Measurements from ENCODE around the gene OR13C8. TPM values are rescaled to one million over a fixed set of nuclear protein-coding genes. Genes with fewer than 3 reads are reported as not detected.
"Not testable (repeated sequence)": the region's sequence is repeated elsewhere in the genome, so short reads cannot be mapped to it uniquely, and the experiment has no call there.

Gene OR13C8
- total RNA-seq, 4 donors from 2014 or later, result not detected

DNA sequence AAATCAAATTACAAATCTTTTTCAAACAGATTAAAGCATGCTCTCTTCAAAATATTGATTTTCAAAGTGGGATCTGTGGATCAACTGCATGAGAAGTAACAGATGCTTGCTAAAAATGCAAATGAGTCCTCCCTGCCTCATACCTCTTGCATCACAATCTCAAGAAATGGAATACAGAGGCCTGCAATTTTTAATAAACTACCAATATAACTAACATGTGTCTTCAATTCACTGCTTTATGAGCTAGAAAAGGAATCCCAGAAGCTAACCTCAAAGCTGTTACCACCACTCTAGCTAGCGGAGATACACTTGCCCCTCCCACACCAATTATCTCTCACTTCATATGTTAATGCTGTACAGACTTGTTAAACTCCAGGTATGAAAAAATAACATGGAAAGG lies 20.7 kb downstream of the OR13C8 start:
- no peak for ATAC-seq
- in situ Hi-C loops (cut with MboI; ENCODE audit: low sequenced_read_pairs in 4 of 4), result no loop called here
- H3K27me3 ChIP-seq, result no peaks in the 10 kb centered on the region
- intact Hi-C loops (cut with DNase I; ENCODE audit: low total_unique reads), result no loop called here
- DNase-seq, result no peak
- H3K27ac ChIP-seq, result no peak overlapping the region
- TF ChIP-seq POLR2A (IDR thresholded peaks at IDR 0.05), result no peak
- TF ChIP-seq, protein P1, sequence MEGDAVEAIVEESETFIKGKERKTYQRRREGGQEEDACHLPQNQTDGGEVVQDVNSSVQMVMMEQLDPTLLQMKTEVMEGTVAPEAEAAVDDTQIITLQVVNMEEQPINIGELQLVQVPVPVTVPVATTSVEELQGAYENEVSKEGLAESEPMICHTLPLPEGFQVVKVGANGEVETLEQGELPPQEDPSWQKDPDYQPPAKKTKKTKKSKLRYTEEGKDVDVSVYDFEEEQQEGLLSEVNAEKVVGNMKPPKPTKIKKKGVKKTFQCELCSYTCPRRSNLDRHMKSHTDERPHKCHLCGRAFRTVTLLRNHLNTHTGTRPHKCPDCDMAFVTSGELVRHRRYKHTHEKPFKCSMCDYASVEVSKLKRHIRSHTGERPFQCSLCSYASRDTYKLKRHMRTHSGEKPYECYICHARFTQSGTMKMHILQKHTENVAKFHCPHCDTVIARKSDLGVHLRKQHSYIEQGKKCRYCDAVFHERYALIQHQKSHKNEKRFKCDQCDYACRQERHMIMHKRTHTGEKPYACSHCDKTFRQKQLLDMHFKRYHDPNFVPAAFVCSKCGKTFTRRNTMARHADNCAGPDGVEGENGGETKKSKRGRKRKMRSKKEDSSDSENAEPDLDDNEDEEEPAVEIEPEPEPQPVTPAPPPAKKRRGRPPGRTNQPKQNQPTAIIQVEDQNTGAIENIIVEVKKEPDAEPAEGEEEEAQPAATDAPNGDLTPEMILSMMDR (IDR thresholded peaks at IDR 0.05 in 4 of 5, conservative IDR thresholded peaks at IDR 0.05 in 1 of 5), result no peak
- no peak overlapping the region for H3K4me3 ChIP-seq
- no peaks in the 10 kb centered on the region for H3K4me1 ChIP-seq
- H3K36me3 ChIP-seq, result no peaks in the 10 kb centered on the region
- H3K9me3 ChIP-seq, result no peaks in the 10 kb centered on the region

DNA sequence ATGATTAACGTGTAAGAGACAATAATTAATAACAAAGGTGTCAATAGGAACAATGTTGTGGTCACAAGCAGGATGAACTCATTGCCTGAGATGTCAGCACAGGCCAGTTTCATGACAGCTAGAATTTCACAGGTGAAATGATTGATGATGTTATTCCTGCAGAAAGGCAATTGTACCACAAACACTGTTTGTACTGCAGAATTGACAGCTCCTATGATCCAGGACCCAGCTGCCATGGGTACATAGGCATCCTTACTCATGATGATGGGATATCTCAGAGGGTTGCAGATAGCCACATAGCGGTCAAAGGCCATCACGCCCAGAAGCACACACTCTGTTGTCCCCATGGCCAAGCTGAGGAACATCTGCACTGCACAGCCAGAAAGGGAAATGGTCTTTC lies 29.8 kb downstream of the OR13C8 start:
- H3K27me3 ChIP-seq; DNase-seq; ATAC-seq; intact Hi-C loops (cut with DNase I; ENCODE audit: low total_unique reads); H3K27ac ChIP-seq; H3K4me3 ChIP-seq; H3K4me1 ChIP-seq; H3K9me3 ChIP-seq; H3K36me3 ChIP-seq; in situ Hi-C loops (cut with MboI; ENCODE audit: low sequenced_read_pairs in 4 of 4): not testable (repeated sequence)

DNA sequence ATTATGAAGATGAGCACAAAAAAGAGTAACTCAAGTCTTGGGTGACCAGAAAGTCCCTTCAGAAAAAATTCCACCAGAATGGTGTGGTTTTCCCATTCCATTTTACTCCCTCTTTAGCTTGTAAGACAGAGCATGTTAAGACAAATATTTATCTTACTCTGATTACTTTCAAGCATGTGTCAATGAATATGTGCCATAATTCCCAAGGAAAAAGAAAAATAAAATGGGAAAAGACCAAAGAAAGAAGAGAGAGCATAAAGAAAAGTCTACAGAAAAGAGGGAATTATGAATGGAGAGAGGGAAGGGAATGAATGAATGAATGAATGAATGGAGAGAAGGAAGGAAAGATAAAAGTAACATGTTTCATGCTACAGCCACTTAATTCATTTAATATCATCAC lies 30.3 kb downstream of the OR13C8 start, which contains the start of gene OR13C5:
OR13C5 (minus strand) TSS at position 101 of the 400 bp plus-strand sequence; CDS start at position 101, 0 bp downstream.
- intact Hi-C loops (cut with DNase I; ENCODE audit: low total_unique reads), result not testable (repeated sequence)

DNA sequence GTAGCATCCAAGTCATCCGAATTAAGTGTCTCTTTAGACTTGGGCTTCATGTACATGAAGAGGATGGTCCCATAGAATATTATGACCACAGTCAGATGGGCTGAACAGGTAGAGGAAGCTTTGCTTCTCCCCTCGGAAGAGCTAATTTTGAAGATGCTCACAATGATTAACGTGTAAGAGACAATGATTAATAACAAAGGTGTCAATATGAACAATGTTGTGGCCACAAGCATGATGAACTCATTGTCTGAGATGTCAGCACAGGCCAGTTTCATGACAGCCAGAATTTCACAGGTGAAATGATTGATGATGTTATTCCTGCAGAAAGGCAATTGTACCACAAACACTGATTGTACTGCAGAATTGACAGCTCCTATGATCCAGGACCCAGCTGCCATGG lies 35.8 kb downstream of the OR13C8 start:
- DNase-seq (no peak), ATAC-seq (no peak)
- Histone ChIP-seq H3K27me3 (no peaks in the 10 kb centered on the region), H3K36me3 (no peaks in the 10 kb centered on the region), H3K27ac (no peak overlapping the region), H3K4me1 (no peaks in the 10 kb centered on the region), H3K4me3 (no peak overlapping the region), H3K9me3 (no peaks in the 10 kb centered on the region)
- intact Hi-C loops (cut with DNase I; ENCODE audit: low total_unique reads), result no loop called here
- in situ Hi-C loops (cut with MboI; ENCODE audit: low sequenced_read_pairs in 4 of 4), result no loop called here
- TF ChIP-seq, protein P1 (IDR thresholded peaks at IDR 0.05 in 4 of 5, conservative IDR thresholded peaks at IDR 0.05 in 1 of 5), result no peak
- no peak for TF ChIP-seq POLR2A (IDR thresholded peaks at IDR 0.05)

More for the DNA sequence above, 30.3 kb downstream of the OR13C8 start, which contains the start of gene OR13C5:
- DNase-seq; H3K27me3 ChIP-seq; H3K4me3 ChIP-seq; H3K27ac ChIP-seq; H3K36me3 ChIP-seq; ATAC-seq; H3K4me1 ChIP-seq; H3K9me3 ChIP-seq; in situ Hi-C loops (cut with MboI; ENCODE audit: low sequenced_read_pairs in 4 of 4): not testable (repeated sequence)

DNA sequence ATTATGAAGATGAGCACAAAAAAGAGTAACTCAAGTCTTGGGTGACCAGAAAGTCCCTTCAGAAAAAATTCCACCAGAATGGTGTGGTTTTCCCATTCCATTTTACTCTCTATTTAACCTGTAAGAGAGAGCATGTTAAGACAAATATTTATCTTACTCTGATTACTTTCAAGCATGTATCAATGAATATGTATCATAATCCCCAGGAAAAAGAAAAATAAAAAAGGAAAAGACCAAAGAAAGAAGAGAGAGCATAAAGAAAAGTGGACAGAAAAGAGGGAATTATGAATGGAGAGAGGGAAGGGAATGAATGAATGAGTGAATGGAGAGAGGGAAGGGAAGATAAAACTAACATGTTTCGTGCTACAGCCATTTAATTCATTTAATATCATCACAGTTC lies 36.6 kb downstream of the OR13C8 start, which contains the start of gene OR13C2:
OR13C2 (minus strand) TSS at position 101 of the 400 bp plus-strand sequence; CDS start at position 101, 0 bp downstream.
- H3K4me3 ChIP-seq; H3K27me3 ChIP-seq; H3K36me3 ChIP-seq; H3K4me1 ChIP-seq; intact Hi-C loops (cut with DNase I; ENCODE audit: low total_unique reads); H3K9me3 ChIP-seq; in situ Hi-C loops (cut with MboI; ENCODE audit: low sequenced_read_pairs in 4 of 4); DNase-seq; ATAC-seq; H3K27ac ChIP-seq: not testable (repeated sequence)

DNA sequence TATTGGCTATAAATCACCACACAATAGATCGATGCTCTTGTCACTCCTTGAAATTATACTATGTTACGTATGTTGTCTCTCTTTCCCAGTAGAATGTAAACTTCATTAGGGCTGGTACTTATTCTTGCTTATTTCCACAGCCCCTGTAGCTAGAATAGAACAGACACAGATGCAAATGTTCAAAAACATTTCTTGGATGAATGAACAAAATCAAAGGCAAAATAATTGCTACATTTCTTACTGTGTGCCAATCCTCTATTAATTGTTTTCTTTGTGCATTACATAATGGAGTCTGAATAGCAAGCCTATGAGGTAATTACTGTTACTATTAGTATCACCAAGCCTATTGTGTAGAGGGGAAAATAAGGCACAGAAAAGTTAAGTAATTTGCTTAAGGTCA lies 37.2 kb downstream of the OR13C8 start:
- intact Hi-C loops (cut with DNase I; ENCODE audit: low total_unique reads) (no loop called here), in situ Hi-C loops (cut with MboI; ENCODE audit: low sequenced_read_pairs in 4 of 4) (no loop called here)
- Histone ChIP-seq H3K9me3 (no peaks in the 10 kb centered on the region), H3K36me3 (no peaks in the 10 kb centered on the region), H3K27ac (no peak overlapping the region), H3K4me3 (no peak overlapping the region), H3K4me1 (no peaks in the 10 kb centered on the region), H3K27me3 (no peaks in the 10 kb centered on the region)
- TF ChIP-seq POLR2A (IDR thresholded peaks at IDR 0.05), result no peak
- TF ChIP-seq, protein P1 (IDR thresholded peaks at IDR 0.05 in 4 of 5, conservative IDR thresholded peaks at IDR 0.05 in 1 of 5), result no peak
- ATAC-seq, result no peak
- no peak for DNase-seq
